HG02610 (cell line): ENCODE data around the gene ITGA8.
"Not testable (repeated sequence)": the region's sequence is repeated elsewhere in the genome, so short reads cannot be mapped to it uniquely, and the experiment has no call there.

Experiments used
- ATAC-seq: cut with Tn5 transposase; IDR thresholded peaks from one replicate; pipeline ENCODE4 v1.9.1; 2021; ENCODE audit warnings: mild to moderate bottlenecking, moderate library complexity; ENCODE audit not compliant: unreplicated experiment

The ITGA8 gene

GRCh38 chr10:15624401-15625196, 95.1 kb downstream of the ITGA8 start:
- ATAC-seq, result no peak

GRCh38 chr10:15620836-15621515, 98.7 kb downstream of the ITGA8 start:
- no peak for ATAC-seq

DNA sequence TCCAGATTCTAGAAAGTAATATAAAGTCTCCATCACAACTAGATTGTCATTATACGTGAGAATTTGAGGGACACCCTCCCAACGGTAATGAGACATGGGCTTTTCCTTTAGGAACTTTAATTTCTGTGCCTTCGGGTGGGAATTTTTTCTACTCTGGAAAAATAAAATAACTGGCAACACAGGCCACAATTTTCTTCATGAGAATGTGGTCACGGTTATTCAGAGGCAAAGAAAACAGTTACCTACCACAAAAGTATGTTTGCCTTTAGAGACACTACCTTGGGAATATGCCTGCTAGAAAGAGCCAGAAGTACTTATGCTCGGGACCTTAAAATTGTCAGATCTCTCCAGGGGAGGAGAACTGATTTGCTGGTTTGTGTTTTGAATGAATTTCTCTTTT, 99.4 kb downstream of the ITGA8 start:
- no peak for ATAC-seq

DNA sequence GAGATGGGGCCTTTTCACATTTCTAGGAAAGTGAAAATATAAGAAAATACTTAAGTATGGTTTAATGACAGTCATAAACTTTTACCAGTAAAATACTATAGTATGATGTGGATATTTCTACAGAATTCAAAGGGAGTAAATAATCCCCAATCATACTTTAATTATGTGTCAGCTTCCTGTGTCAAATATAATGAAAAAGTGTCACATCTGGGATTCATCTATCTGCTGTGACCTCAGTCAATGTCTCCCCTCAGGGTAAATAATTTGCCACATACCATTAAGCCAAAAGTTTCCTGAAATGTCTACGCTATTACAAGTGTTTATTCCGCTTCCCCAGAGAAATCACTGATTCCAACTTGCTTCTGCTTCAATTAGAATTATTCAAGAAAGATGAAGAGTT, 110.5 kb downstream of the ITGA8 start:
- no peak for ATAC-seq

GRCh38 chr10:15606377-15606776, 113.3 kb downstream of the ITGA8 start:
- no peak for ATAC-seq

- ATAC-seq, result no peak
Measured at GRCh38 chr10:15605740-15606369, 113.9 kb downstream of the ITGA8 start.

DNA sequence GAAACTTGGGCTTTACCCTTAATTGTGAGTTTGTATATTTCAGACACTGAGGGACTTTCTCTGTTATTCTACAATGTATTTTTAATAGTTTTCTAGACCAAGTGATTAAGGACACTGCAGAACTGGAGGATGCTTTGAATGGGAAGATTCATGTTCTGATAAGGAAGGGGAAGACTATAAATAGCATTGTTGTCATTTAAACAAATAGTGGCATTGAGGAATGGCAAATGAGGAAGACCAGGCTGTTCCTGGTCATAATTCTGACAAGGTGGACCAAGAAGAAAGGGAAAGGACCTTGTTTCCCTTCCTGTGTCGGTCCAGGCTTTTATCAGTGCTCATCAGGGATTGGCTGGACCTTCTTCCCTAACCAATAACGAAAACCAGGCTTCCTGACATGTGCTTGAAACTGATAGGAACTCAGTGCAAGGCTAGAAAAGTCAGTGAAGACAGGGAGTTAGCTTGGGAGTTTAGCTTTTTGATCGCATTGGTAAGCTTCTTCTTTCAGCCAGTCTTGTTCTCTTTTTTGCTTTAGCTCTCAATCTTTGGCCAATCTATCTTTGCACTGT, 116.2 kb downstream of the ITGA8 start:
- ATAC-seq, result no peak

DNA sequence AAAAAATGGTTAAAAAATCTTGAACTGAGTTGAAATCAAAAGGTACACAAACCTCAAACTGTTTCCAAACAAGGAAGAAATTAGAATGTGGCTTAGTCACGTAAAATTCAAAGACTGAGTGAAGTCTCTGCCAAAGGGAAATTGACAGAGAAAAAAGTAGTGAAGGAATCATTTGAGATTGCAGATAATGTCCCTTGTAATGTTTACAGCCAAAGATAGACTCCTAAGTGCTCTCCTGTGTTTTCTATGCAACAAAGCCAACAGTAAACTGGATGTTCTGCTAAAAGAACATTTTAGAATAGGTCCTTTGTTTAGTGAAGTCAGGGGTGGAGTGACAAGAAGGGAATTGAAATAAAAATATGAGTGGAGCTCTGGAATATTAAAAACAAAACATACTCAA, 117.9 kb downstream of the ITGA8 start:
- ATAC-seq, result no peak

DNA sequence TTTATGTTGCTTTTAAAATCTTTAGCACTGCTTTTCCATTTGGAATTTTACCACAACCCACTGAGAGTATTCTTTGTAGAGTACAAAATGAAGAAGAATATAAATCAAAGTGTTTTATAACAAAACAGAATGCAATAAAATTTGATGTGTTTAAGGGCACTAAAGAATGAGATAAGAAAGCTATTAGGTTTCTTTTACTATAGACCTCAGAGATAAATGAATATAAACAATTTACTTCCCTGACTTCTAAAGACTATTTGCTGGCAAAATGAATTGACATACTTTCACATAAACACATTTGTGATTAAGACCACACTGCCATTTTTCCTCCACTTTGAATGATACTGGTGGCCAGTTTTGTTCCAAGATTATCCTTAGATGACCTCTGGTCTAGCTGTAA, 124.5 kb downstream of the ITGA8 start:
- no peak for ATAC-seq

GRCh38 chr10:15591937-15592336, 127.8 kb downstream of the ITGA8 start:
- ATAC-seq, result no peak

DNA sequence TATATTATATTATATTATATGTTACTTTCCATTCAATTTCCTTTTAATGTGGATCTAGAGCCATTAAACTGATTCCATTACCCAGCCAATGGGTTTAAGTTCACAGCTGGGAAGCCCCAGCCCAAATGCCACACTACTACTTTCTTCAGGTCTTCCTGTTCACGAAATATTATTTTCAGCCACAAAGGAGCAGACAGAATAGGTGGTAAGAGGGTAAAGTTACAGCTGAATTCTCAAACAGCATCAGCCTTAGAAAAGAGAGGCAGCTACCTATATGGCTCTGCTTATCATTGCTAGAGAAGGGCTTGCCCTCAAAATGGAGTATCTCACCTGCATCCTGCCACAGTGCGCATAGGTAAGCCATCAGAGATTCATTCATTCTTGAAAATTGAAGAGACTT, 128.3 kb downstream of the ITGA8 start:
- no peak for ATAC-seq

DNA sequence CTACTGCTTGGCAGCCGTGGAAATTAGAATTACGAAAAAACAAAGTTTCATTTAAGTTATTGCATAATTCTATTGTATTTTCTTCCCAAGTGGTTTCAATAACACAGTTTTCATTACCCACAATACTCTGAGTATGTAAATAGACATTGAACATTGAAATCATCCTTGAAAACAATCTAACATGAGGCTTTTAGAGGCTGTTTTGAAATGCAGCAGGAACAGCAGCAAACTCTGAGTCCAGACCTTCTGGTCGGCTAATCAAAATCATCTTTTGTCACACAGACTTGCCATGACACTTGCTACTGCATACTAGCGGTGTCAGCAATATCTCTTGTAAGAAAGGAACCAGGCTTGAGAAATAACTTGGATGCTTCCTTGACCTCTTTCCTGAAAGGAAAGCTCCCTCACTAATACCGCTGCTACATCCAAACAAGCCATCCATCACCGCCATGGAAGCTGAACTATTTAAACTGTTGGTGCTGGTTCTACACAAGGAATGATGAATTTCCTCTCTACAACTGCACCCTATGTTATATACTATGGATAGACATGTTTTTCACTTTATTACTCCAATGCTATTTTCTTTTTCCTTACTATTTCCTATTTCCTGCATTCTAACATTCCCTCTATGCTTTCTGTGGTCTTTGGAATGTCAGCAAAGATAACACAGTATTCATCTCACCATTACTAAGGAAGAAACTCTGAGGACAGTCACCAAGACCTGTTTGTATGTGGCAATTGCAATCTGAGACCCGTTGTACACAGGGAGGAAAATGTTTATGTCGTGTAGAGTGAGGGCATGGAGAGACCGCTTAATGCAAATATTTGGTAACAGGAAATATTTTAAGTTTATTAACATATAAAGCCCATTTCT, 130.8 kb downstream of the ITGA8 start:
- ATAC-seq, result no peak

DNA sequence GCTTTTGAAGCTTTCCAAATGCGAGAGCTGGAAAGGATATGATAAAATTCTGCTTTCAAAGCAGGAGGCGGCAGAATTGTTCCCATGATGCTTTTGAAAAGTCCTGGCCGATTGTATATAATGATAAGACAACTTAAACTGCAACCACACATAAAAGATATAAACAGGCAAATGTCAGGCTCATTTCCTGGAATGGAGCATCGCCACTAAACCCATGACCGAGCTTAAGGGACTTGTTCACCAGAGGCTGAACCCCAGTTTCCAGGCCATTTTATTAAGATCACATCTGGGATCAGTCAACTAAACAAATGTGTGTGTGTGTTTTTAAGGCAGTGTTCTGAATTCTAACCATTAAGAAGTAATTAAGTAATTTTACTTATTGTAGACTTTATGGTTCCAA, 131.6 kb downstream of the ITGA8 start:
- no peak for ATAC-seq

DNA sequence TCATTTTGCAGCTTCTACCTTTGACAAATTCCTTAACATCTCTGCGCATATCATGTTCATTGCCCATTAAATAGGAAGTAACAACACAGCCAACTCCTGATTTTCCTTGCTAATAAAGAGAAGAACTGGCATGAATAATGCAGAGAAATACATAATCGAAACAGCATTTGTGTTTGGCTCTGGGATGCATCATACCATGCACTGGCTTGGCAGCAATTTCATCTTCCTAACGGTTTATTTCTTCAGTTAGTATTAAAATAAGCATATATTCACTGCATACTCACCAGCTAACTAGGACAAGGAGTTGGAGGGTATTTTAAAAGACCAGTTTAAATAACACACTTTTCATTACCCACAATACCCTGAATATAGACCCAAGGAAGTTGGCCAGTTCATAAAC, 132.5 kb downstream of the ITGA8 start:
- no peak for ATAC-seq

DNA sequence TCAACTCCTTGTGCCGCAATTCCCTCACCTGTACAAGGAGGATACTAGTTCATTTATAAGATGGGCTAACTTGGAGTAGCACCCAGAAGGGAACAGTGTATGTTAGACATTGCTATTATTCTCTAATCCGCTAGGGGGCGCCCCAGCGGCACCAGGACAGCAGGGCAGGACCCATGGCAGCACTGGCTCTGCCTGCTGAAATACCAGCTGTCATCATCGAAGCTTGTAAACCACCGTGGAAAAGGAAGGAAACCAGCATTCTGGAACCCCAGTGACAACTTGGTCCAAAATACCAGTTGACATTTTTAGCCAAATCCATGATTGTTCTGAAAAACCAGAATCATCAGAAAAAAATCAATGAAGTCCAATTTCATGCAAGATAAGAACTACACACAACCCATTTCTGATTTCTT, 134.4 kb downstream of the ITGA8 start:
- ATAC-seq, result no peak

- not testable (repeated sequence) for ATAC-seq
Measured at GRCh38 chr10:15582972-15583371, 136.8 kb downstream of the ITGA8 start.

GRCh38 chr10:15579605-15580004, 140.1 kb downstream of the ITGA8 start:
- ATAC-seq, result no peak

DNA sequence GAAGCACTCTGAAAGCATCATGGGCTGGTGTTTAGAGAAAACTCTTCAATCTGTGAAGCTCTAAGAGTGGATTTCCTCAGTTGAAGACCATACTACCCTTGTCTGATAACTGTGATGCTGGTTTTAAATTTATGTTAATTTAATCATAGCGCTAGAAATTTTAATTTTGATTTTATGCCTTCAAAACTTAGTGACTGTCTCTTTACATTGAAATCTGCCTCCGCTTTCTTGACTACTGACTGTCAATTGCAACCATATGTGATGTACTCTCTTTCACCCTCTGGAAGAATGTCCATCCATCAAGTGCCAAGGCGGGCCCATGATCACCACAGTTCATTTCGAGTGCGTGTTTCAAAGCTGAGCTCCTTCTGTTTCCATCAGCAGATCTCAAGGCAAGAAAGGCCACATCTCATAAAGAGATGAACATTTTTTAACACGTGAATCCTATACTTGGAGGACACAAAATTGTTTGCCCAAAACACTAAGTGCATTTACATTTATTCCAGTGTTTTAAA, 147.1 kb downstream of the ITGA8 start:
- ATAC-seq, result no peak

DNA sequence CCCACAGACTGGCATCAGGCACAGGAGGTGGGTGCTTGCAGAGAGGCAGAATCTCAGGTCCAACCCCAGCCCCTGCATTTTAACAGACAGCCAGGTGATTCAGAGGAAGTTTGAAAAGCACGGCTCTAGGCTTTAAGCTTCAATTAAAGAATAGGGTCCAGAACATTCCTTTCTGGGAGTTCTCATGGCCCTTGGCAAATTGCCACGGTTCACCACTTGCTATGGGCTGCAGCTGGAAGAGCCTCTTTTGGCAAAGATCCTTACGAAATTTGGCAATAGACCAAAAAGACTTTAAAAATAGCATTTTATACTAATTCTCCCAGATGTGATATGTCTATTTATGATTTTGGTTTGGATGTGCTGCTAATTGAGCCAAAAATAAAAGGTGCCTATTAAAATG, 148.1 kb downstream of the ITGA8 start:
- no peak for ATAC-seq

DNA sequence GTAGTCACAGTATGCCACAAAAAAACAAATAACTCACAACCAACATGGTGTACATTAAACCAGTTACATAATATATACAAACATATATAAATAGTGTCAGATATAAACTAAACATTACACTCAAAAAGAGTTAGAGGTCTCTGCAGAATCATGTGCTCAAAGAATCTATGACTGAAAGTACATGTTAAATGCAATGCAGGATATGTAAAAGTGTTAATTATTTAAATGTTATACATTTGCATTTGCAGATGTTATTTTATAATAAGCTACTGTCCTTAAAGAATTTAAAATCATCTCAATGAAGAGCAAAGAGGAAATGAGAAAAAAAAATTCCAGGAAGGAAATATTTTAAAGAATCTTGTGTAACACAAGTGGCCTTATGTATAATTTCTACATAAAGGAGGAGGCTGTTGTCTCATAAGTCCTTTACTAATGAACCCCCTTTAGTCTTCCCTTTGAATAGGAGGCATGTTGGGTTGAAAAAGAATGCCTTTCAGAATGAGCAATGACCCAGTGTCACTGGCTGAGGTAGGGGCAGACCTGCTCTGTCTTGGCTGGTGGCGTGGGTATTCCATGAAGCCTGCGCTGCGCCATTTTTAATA, 148.9 kb downstream of the ITGA8 start:
- no peak for ATAC-seq
